ENCODE results near the gene ACHE. TPM values are rescaled to one million over a fixed set of nuclear protein-coding genes. Genes with fewer than 3 reads are reported as not detected.
"Not testable (repeated sequence)": the region's sequence is repeated elsewhere in the genome, so short reads cannot be mapped to it uniquely, and the experiment has no call there.

The ACHE gene
- total RNA-seq, 1 donor from 2014 or later, result 9.3 TPM

DNA sequence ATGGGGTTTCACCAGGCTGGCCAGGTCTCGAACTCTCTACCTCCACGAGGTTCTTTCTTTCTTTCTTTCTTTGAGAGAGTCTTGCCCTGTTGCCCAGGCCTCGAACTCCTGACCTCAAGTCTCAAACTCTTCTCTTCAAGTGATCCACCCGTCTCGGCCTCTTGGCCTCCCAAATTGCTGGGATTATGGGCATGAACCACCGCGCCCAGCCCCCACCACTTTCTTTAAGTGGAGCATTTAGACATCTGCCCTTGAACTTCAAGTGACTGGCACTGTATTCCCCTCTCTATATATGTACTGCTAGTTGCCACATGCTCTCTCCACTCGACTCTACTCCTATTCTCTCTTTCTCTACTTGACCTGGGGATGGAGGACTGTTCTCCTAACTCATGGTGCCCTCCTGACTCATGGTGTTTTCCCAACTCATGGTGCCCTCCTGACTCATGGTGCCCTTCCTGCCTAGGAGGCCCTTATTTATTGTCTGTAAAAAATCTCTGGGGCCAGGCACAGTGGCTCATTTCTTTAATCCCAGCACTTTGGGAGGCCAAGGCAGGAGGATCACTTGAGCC, 19.3 kb upstream of the ACHE start:
- no peaks in the 10 kb centered on the region for H3K36me3 ChIP-seq
- H3K27me3 ChIP-seq, result no peaks in the 10 kb centered on the region
- no peak for DNase-seq (ENCODE audit: extremely low spot score in 2 of 2)
- H3K4me3 ChIP-seq, result no peak overlapping the region
- intact Hi-C loops (cut with DNase I), result no loop called here
- peaks cover 3% of the 10 kb centered on the region for H3K4me1 ChIP-seq
- H3K27ac ChIP-seq, result no peak overlapping the region
- no peaks in the 10 kb centered on the region for H3K9me3 ChIP-seq
- TF ChIP-seq, protein P1, sequence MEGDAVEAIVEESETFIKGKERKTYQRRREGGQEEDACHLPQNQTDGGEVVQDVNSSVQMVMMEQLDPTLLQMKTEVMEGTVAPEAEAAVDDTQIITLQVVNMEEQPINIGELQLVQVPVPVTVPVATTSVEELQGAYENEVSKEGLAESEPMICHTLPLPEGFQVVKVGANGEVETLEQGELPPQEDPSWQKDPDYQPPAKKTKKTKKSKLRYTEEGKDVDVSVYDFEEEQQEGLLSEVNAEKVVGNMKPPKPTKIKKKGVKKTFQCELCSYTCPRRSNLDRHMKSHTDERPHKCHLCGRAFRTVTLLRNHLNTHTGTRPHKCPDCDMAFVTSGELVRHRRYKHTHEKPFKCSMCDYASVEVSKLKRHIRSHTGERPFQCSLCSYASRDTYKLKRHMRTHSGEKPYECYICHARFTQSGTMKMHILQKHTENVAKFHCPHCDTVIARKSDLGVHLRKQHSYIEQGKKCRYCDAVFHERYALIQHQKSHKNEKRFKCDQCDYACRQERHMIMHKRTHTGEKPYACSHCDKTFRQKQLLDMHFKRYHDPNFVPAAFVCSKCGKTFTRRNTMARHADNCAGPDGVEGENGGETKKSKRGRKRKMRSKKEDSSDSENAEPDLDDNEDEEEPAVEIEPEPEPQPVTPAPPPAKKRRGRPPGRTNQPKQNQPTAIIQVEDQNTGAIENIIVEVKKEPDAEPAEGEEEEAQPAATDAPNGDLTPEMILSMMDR (IDR thresholded peaks at IDR 0.05), result no peak
- no peak for TF ChIP-seq POLR2A (IDR thresholded peaks at IDR 0.05)
- TF ChIP-seq POLR2AphosphoS5 (IDR thresholded peaks at IDR 0.05; ENCODE audit: insufficient read depth in 1 of 2, low read depth in 1 of 2), result no peak

DNA sequence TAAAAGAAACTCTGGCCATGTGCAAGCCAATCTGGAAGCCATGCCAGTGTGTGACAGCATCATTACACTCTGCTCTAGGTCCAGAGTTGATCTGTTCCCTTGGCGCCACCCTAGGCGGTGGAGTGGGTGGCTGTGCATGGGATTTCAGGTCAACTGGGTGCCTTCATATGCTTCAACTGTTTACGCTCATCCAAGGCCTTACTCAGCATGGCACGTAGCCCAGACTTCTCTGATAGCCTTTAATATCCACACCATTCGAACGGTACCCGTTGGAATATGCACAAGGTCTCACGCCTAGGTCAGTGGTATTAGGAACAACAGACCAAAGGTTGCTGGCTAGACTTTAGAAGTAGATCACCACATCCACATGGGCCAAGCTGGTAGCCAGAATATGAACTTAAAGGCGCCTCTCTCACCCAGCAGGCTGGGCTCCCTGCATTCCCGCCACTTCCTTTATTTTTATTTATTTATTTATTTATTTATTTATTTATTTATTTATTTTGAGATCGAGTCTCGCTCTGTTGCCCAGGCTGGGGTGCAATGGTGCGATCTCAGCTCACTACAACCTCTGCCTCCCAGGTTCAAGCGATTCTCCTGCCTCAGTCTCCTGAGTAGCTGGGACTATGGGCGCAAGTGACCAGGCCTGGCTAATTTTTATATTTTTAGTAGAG, 18.7 kb upstream of the ACHE start:
- no peaks in the 10 kb centered on the region for H3K27me3 ChIP-seq
- intact Hi-C loops (cut with DNase I), result no loop called here
- TF ChIP-seq, protein P1 (IDR thresholded peaks at IDR 0.05), result no peak
- no peak for TF ChIP-seq POLR2AphosphoS5 (IDR thresholded peaks at IDR 0.05; ENCODE audit: insufficient read depth in 1 of 2, low read depth in 1 of 2)
- TF ChIP-seq POLR2A (IDR thresholded peaks at IDR 0.05), result no peak

DNA sequence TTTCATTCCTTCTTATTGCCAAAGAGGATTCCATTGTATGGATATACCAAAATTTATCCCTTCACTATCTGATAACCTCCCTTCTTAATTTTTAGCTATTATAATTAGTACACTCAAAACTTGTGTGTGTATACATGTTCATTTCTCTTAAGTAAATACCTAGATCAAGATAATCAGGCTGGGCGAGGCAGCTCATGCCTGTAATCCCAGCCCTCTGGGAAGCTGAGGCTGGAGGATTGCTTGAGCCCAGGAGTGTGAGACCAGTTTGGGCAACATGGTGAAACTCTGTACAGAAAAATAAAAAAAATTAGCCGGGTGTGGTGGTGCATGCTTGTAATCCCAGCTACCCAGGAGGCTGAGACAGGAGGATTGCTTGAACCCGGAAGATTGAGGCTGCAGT, 15.8 kb upstream of the ACHE start:
- Histone ChIP-seq H3K27ac (no peak overlapping the region), H3K36me3 (no peaks in the 10 kb centered on the region), H3K4me3 (no peak overlapping the region), H3K27me3 (no peaks in the 10 kb centered on the region), H3K4me1 (peaks cover 3% of the 10 kb centered on the region), H3K9me3 (no peaks in the 10 kb centered on the region)
- TF ChIP-seq POLR2A (IDR thresholded peaks at IDR 0.05) (no peak), POLR2AphosphoS5 (IDR thresholded peaks at IDR 0.05; ENCODE audit: insufficient read depth in 1 of 2, low read depth in 1 of 2) (no peak)
- TF ChIP-seq, protein P1 (IDR thresholded peaks at IDR 0.05), result no peak
- DNase-seq (ENCODE audit: extremely low spot score in 2 of 2), result no peak
- intact Hi-C loops (cut with DNase I), result no loop called here

More for the DNA sequence above, 18.7 kb upstream of the ACHE start:
- Histone ChIP-seq H3K27ac (no peak overlapping the region), H3K9me3 (no peaks in the 10 kb centered on the region), H3K36me3 (no peaks in the 10 kb centered on the region), H3K4me3 (no peak overlapping the region), H3K4me1 (peaks cover 3% of the 10 kb centered on the region)
- DNase-seq (ENCODE audit: extremely low spot score in 2 of 2), result no peak

DNA sequence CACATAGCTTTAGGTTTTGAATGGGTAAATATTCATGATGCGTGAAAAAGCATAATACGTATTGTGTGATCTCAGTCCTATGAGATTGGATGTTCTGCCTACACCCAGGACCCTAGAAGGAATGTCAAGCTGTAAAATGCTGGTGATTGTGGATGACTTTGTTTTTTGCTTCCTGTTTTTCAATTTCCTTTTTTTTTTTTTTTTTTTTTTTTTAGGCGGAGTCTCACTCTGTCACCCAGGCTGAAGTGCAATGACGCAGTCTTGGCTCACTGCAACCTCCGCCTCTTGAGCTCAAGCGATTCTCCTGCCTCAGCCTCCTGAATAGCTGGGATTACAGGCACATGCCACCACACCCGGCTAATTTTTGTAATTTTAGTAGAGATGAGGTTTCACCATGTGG, 14.8 kb upstream of the ACHE start:
- DNase-seq (ENCODE audit: extremely low spot score in 2 of 2); H3K4me3 ChIP-seq; intact Hi-C loops (cut with DNase I); H3K9me3 ChIP-seq; H3K4me1 ChIP-seq; H3K27ac ChIP-seq; H3K27me3 ChIP-seq; H3K36me3 ChIP-seq: not testable (repeated sequence)

DNA sequence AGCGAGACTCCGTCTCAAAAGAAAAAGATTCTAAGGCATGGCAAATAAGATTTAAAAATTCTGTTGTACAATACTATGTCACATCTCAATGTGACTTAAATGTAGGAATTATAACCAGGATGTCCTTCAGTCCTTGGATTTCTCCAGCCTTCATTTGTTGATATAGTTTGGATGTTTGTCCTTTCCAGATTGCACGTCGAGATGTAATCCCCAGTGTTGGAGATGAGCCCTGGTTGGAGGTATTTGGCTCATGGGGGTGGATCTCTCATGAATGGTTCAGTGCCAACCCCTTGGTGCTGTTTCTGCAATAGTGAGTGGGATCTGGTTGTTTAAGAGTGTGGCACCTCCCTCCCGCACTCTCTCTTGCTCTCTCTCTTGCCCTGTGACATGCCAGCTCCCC, 12.8 kb upstream of the ACHE start:
- H3K4me3 ChIP-seq, result no peak overlapping the region
- H3K27me3 ChIP-seq, result no peaks in the 10 kb centered on the region
- H3K36me3 ChIP-seq, result no peaks in the 10 kb centered on the region
- DNase-seq (ENCODE audit: extremely low spot score in 2 of 2), result no peak
- no peak for TF ChIP-seq POLR2A (IDR thresholded peaks at IDR 0.05)
- no peak for TF ChIP-seq POLR2AphosphoS5 (IDR thresholded peaks at IDR 0.05; ENCODE audit: insufficient read depth in 1 of 2, low read depth in 1 of 2)
- TF ChIP-seq, protein P1 (IDR thresholded peaks at IDR 0.05), result no peak
- no peaks in the 10 kb centered on the region for H3K4me1 ChIP-seq
- intact Hi-C loops (cut with DNase I), result no loop called here
- no peaks in the 10 kb centered on the region for H3K9me3 ChIP-seq
- no peak overlapping the region for H3K27ac ChIP-seq

Data from vagina (tissue), 2 donors.